Vagina (tissue), 2 donors: ENCODE measurements around the gene CASKIN2.

ENCODE experiments used
- CTCF ChIP-seq, 3 experiments: fragments of 450-650 bp in 2 of 3; fragments of 200-600 bp in 1 of 3; sonication (generic) in 1 of 3; IDR thresholded peaks; one replicate each; pipeline ENCODE4 v1.5.1; 2017 to 2019; ENCODE audit warnings: antibody characterized with exemption in 3 of 3, mild to moderate bottlenecking in 2 of 3, moderate library complexity in 2 of 3
- POLR2A ChIP-seq, 2 donors: fragments of 450-650 bp; IDR thresholded peaks; one replicate each; pipeline ENCODE4 v1.6.1; 2017; ENCODE audit warnings: antibody characterized with exemption in 2 of 2, mild to moderate bottlenecking in 2 of 2, moderate library complexity in 2 of 2
- POLR2AphosphoS5 ChIP-seq, 2 donors: sonication (generic); formaldehyde crosslinking; IDR thresholded peaks; one replicate each; pipeline ENCODE4 v1.9.0; 2017; ENCODE audit warnings: antibody characterized with exemption in 2 of 2, mild to moderate bottlenecking in 2 of 2, low read depth in 1 of 2; ENCODE audit not compliant: insufficient read depth in 1 of 2

- TF ChIP-seq POLR2A (IDR thresholded peaks at IDR 0.05) (no peak), CTCF (IDR thresholded peaks at IDR 0.05) (no peak), POLR2AphosphoS5 (IDR thresholded peaks at IDR 0.05; ENCODE audit: insufficient read depth in 1 of 2, low read depth in 1 of 2) (no peak)
Observed at GRCh38 chr17:75491680-75492079, 23.7 kb downstream of the CASKIN2 start.
